GM12865 (cell line): ENCODE results near the gene ARPP21.

Experiments
- DNase-seq: peaks from one replicate; pipeline ENCODE4 v3.0.0; 2010; ENCODE audit warnings: low read depth
- H3K4me3 ChIP-seq: 2 replicates; pipeline ENCODE4 v1.5.1; 2011; ENCODE audit warnings: mild to moderate bottlenecking, low read depth, low read length, control low read depth
- CTCF ChIP-seq: IDR thresholded peaks from 2 replicates; pipeline ENCODE4 v1.5.1; 2011; ENCODE audit warnings: low read length, control low read depth, low read depth, inconsistent platforms; ENCODE audit not compliant: insufficient read depth; ENCODE audit errors: missing control alignments

ARPP21 gene

GRCh38 chr3:35745802-35746484 is 106.6 kb downstream of the ARPP21 start:
- no peak for DNase-seq
- no peak for TF ChIP-seq CTCF
- H3K4me3 ChIP-seq = no peak overlapping the region

GRCh38 chr3:35746492-35746891 is 107.2 kb downstream of the ARPP21 start:
- DNase-seq = no peak
- H3K4me3 ChIP-seq = no peak overlapping the region
- TF ChIP-seq CTCF = no peak

GRCh38 chr3:35748144-35748543 is 108.8 kb downstream of the ARPP21 start:
- TF ChIP-seq CTCF = no peak
- no peak overlapping the region for H3K4me3 ChIP-seq
- no peak for DNase-seq

- no peak for TF ChIP-seq CTCF
- no peak overlapping the region for H3K4me3 ChIP-seq
- no peak for DNase-seq
Observed at GRCh38 chr3:35751207-35751606, 111.9 kb downstream of the ARPP21 start.

GRCh38 chr3:35757991-35758757 is 118.8 kb downstream of the ARPP21 start:
- no peak for TF ChIP-seq CTCF
- H3K4me3 ChIP-seq = no peak overlapping the region
- DNase-seq = no peak

GRCh38 chr3:35760146-35760545 is 120.8 kb downstream of the ARPP21 start:
- no peak for DNase-seq
- no peak for TF ChIP-seq CTCF
- no peak overlapping the region for H3K4me3 ChIP-seq
